Naive B cell (primary cell): ENCODE data around the gene PMCH. TPM values are rescaled to one million over a fixed set of nuclear protein-coding genes. Genes with fewer than 3 reads are reported as not detected.
A peak's percentile ranks its signal among the peaks of the same experiment; 100 is the strongest.
"Not testable (repeated sequence)": the region's sequence is repeated elsewhere in the genome, so short reads cannot be mapped to it uniquely, and the experiment has no call there.

Experiments
- ATAC-seq, 2 donors: fragments of 150-1000 bp; cut with Tn5 transposase; 2 replicates each; pipeline ENCODE4 v1.10.0; 2021; ENCODE audit warnings: low read depth in 2 of 2, mild to moderate bottlenecking in 2 of 2, moderate library complexity in 2 of 2
- DNase-seq: peaks from one replicate; pipeline ENCODE4 v3.0.0; 2022
- H3K27ac Mint-ChIP-seq, 6 donors: one replicate each; pipeline ENCODE4 v1.8.0; 2020 to 2022; ENCODE audit warnings: mild to moderate bottlenecking in 6 of 6, mixed read lengths in 6 of 6, moderate library complexity in 5 of 6, inconsistent platforms in 2 of 6
- H3K27me3 Mint-ChIP-seq, 3 donors: one replicate each; pipeline ENCODE4 v1.8.0; 2021 to 2022; ENCODE audit warnings: mixed read lengths in 3 of 3, mild to moderate bottlenecking in 1 of 3
- H3K36me3 Mint-ChIP-seq, 2 donors: one replicate each; pipeline ENCODE4 v1.8.0; 2020 to 2022; ENCODE audit warnings: mixed read lengths in 2 of 2, inconsistent platforms in 1 of 2, mild to moderate bottlenecking in 1 of 2
- H3K4me1 Mint-ChIP-seq, 3 donors: one replicate each; pipeline ENCODE4 v1.8.0; 2020 to 2022; ENCODE audit warnings: mixed read lengths in 3 of 3, inconsistent platforms in 1 of 3, mild to moderate bottlenecking in 1 of 3, moderate library complexity in 1 of 3
- H3K4me3 Mint-ChIP-seq, 8 donors: one replicate each; pipeline ENCODE4 v1.8.0; 2020 to 2022; ENCODE audit warnings: mild to moderate bottlenecking in 8 of 8, mixed read lengths in 8 of 8, moderate library complexity in 8 of 8, inconsistent platforms in 2 of 8
- H3K9me3 Mint-ChIP-seq, 7 donors: one replicate each; pipeline ENCODE4 v1.8.0; 2020 to 2022; ENCODE audit warnings: mixed read lengths in 7 of 7, mild to moderate bottlenecking in 5 of 7, inconsistent platforms in 2 of 7, moderate library complexity in 1 of 7
- polyA plus RNA-seq, 6 donors: library from polyadenylated mRNA; unstranded; fragments of 300-500 nt; fragmentation: Illumina TruSeq; gene quantifications; one replicate each; pipeline ENCODE4 v1.2.3, GENCODE V29; 2021; ENCODE audit warnings: low read depth in 6 of 6

Gene PMCH, protein sequence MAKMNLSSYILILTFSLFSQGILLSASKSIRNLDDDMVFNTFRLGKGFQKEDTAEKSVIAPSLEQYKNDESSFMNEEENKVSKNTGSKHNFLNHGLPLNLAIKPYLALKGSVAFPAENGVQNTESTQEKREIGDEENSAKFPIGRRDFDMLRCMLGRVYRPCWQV
- polyA plus RNA-seq: not detected

DNA sequence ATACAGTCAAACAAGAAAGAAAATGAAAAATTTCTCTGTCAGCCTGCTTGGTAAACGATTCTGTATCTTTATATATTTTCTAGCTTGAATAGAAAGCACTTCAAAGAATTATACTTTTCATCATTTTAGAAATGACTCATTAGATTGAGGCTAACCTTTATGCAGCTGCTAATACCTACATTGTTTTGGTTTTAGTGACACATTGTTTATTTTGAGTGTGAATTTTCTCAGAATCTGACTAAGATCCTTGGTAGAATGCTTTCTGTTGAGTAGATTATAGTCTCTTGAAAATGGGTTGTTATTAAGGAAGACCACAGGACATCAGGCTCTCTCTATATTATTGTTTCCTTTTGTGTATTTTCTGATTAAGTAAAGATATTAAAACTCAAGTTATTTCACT is at the start of gene PMCH:
Gene PMCH (minus strand): TSS at position 45 of the 400 bp plus-strand sequence. CDS start 63 bp downstream, outside the sequence.
- no peaks in the 10 kb centered on the region for H3K27me3 Mint-ChIP-seq
- no peak for DNase-seq
- peak within 1 kb of the TSS in 1 of 6 donors; percentile 1 for H3K27ac Mint-ChIP-seq
- H3K9me3 Mint-ChIP-seq: no peaks in the 10 kb centered on the region
- ATAC-seq: no peak
- H3K36me3 Mint-ChIP-seq: no peaks in the 10 kb centered on the region
- no peak within 1 kb of the TSS for H3K4me3 Mint-ChIP-seq
- H3K4me1 Mint-ChIP-seq: no peaks in the 10 kb centered on the region

DNA sequence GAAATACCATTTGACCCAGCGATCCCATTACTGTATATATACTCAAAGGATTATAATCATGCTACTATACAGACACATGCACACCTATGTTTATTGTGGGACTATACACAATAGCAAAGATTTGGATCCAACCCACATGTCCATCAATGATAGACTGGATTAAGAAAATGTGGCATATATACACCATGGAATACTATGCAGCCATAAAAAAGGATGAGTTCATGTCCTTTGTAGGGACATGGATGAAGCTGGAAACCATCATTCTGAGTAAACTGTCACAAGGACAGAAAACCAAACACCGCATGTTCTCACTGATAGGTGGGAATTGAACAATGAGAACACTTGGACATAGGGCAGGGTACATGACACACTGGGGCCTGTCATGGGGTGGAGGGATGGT is 43.2 kb upstream of the PMCH start:
- DNase-seq, ATAC-seq, H3K36me3 Mint-ChIP-seq, H3K4me3 Mint-ChIP-seq, H3K27ac Mint-ChIP-seq, H3K4me1 Mint-ChIP-seq: not testable (repeated sequence)
- H3K27me3 Mint-ChIP-seq: peaks cover 13 to 22% (median 19%) of the 10 kb centered on the region in 3 donors
- H3K9me3 Mint-ChIP-seq: peaks cover 5 to 24% (median 17%) of the 10 kb centered on the region in 7 donors

DNA sequence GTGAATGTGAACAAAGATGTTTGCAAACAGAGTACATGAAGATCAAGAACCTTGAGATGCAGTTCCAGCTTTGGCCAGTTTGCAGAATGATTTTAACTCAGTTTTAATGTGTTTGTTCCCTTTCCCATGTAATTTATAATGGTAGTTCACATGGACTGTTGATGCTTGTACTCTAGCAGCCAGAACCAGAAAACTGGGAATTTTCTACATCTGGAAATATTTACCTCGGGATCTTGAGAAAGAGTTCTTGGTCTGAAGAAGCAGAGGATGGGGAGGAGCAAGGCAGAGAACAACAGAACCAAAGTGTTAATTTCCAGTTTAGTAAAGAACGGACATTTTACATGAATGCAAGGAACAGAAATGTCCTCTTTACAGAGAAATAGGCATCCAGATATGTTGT is 37.0 kb upstream of the PMCH start:
- ATAC-seq (no peak), DNase-seq (no peak)
- peaks cover 0 to 7% (median 2%) of the 10 kb centered on the region in 7 donors for H3K9me3 Mint-ChIP-seq
- no peak overlapping the region for H3K4me3 Mint-ChIP-seq
- no peaks in the 10 kb centered on the region for H3K4me1 Mint-ChIP-seq
- H3K27ac Mint-ChIP-seq: no peak overlapping the region
- H3K36me3 Mint-ChIP-seq: no peaks in the 10 kb centered on the region
- H3K27me3 Mint-ChIP-seq: peaks cover 19 to 38% (median 28%) of the 10 kb centered on the region in 3 donors

DNA sequence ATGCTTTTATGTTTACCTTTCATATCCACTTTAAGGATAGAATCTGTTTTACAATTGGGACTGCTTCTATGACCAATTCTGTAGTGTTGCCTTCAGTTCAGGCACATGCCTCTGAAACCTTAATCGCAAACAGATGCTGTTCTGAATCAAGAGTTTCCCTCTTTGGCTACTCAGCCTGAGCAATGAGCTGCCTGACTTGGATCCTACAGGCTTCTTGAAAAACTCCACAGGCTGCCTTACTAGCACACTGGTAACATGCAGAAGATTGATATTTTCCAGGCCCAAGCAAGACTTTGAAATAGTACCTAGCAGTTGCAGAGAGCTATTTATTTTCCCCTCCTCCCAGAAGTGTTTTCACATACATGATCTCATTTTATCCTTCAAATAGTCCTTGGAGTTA is 34.8 kb upstream of the PMCH start:
- Mint-ChIP-seq H3K27ac (no peak overlapping the region), H3K9me3 (peaks cover 0 to under 1% (median 0%) of the 10 kb centered on the region in 7 donors), H3K4me1 (no peaks in the 10 kb centered on the region), H3K4me3 (no peak overlapping the region), H3K27me3 (peaks cover 7 to 29% (median 27%) of the 10 kb centered on the region in 3 donors), H3K36me3 (no peaks in the 10 kb centered on the region)
- no peak for ATAC-seq
- DNase-seq: no peak

DNA sequence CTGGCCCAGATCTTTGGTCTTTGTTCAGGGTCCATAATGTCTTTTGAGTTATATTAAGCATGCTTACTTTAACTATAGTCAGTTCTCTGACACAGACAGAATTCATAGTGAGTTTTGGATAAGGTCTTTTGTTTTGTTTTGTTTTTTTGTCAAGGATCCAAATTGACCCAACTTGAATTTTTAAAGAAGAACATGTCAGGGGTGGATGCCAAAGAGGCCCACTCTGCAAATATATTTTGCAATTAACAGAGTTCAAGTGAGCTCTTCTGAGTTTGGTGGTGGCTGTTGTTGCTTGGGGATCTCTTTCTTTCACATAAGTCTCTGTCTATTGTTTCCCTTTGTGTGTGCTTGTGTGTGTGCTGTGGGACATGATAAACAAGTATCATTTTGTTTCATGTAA is 34.4 kb upstream of the PMCH start:
- H3K36me3 Mint-ChIP-seq: no peaks in the 10 kb centered on the region
- no peak overlapping the region for H3K4me3 Mint-ChIP-seq
- ATAC-seq (no peak), DNase-seq (no peak)
- H3K27me3 Mint-ChIP-seq: peaks cover 6 to 25% (median 24%) of the 10 kb centered on the region in 3 donors
- H3K27ac Mint-ChIP-seq: no peak overlapping the region
- H3K9me3 Mint-ChIP-seq: no peaks in the 10 kb centered on the region
- no peaks in the 10 kb centered on the region for H3K4me1 Mint-ChIP-seq

DNA sequence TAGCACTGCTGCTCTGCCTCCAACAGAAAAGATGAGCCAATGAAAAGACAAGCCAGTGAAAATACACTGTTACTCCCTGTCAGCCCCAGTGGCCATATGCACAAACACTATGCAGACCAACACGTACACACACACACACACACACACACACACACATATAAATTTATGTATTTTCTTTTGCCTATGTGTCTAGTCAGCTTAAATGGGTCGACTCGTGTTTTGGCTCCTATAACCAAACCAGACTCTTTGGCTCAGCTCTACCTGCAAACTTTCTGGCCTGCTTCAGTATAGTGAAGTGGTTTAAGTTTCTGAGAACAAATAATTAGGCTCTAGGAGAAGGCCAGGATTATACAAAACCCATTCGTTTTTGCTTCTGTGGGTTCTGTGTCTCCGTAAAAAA is 30.3 kb upstream of the PMCH start:
- no peak overlapping the region for H3K27ac Mint-ChIP-seq
- no peak overlapping the region for H3K4me3 Mint-ChIP-seq
- peaks cover 0 to 13% (median 13%) of the 10 kb centered on the region in 3 donors for H3K27me3 Mint-ChIP-seq
- DNase-seq (no peak), ATAC-seq (no peak)
- no peaks in the 10 kb centered on the region for H3K36me3 Mint-ChIP-seq
- no peaks in the 10 kb centered on the region for H3K4me1 Mint-ChIP-seq
- peaks cover 0 to 1% (median 0%) of the 10 kb centered on the region in 7 donors for H3K9me3 Mint-ChIP-seq

DNA sequence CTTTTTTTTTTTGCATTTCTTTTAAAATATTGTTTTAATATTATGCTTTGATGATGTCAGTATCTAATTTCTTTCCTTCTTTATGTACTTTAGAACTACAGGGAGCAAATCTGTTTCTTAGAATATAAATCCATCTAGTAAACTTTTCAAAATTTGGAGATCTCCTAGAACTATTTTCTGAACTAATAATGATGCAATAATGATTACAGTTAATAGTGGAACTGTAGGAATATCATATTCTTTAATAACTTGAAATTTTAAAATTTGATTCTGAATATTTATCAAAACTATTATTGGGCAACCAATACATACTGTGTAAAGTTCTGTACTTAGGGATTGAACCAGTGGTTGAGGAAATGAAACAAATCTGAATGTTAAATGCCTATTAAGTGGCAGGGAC is 23.1 kb upstream of the PMCH start:
- Mint-ChIP-seq H3K27ac (no peak overlapping the region), H3K36me3 (no peaks in the 10 kb centered on the region), H3K4me1 (no peaks in the 10 kb centered on the region), H3K27me3 (no peaks in the 10 kb centered on the region), H3K9me3 (peaks cover 0 to 1% (median 0%) of the 10 kb centered on the region in 7 donors), H3K4me3 (no peak overlapping the region)
- DNase-seq: no peak
- no peak for ATAC-seq

DNA sequence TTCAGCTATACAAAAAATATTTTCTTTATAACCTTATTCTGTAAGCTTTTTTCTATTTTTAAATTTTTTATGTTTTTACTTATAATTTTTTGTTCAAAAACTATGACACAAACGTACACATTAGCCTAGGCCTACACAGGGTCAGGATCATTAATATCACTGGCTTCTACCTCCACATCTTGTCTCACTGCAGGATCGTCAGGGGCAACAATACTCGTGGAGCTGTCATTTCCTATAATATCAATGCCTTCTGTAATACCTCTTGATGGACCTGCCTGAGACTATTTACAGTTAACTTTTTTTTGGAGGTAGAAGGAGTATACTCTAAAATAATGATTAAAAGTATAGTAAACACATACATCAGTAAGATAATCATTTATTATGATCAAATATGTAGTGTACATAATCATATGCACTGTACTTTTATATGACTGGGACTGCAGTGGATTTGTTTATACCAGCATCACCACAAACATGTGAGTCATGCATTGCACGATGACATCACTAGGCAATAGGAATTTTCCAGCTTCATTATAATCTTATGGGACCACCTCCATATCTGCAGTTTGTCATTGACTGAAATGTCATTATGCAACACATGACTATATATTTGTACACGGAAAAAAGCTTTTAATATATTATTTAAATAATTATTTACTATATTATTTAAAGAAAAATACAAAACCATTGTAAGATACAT is 18.5 kb upstream of the PMCH start:
- no peaks in the 10 kb centered on the region for H3K27me3 Mint-ChIP-seq
- no peak overlapping the region for H3K27ac Mint-ChIP-seq
- no peaks in the 10 kb centered on the region for H3K36me3 Mint-ChIP-seq
- H3K4me3 Mint-ChIP-seq: no peak overlapping the region
- H3K4me1 Mint-ChIP-seq: no peaks in the 10 kb centered on the region
- H3K9me3 Mint-ChIP-seq: peaks cover 0 to 3% (median 0%) of the 10 kb centered on the region in 7 donors
- no peak for DNase-seq
- ATAC-seq: no peak

DNA sequence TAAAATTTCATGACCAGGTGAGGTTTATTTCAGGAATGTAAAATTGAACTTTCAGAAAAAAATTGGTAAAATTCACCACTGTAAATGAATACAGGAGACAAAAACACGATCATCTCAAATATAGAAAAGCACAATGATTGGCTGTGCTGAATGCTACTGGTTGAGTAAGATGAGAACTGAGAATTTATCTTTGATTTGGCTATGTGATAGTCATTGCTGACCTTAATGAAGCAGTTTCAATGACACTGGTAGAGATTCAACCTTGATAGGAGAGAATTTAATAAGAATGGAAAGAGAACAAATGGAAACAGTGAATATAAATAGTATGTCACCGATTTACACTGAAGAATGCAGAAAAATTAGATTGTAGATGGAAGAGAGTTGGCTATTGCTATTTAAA is 6.4 kb upstream of the PMCH start:
- ATAC-seq (no peak), DNase-seq (no peak)
- H3K27ac Mint-ChIP-seq: no peak overlapping the region
- H3K9me3 Mint-ChIP-seq: peaks cover 2 to 14% (median 6%) of the 10 kb centered on the region in 7 donors
- no peaks in the 10 kb centered on the region for H3K27me3 Mint-ChIP-seq
- H3K4me1 Mint-ChIP-seq: no peaks in the 10 kb centered on the region
- no peak overlapping the region for H3K4me3 Mint-ChIP-seq
- H3K36me3 Mint-ChIP-seq: peaks cover 0 to 12% of the 10 kb centered on the region in 2 donors

DNA sequence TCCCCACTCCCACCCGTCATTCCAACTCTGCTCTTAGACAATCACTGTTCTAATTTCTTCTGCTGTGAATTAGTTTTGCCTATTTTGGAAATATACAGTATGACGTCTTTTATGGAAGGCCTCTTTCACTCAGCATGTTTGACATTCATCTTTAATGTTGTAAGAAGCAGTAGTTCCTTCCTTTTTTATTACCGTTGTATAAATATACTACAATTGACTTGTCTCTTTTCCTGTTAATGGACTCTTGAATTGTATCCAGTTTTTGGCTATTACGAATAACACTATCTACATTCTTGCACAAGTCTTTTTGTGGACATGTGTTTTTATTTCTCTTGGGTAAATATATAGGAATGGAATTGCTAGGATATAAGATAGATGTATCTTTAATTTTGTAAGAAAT is 4.9 kb upstream of the PMCH start:
- H3K27me3 Mint-ChIP-seq: no peaks in the 10 kb centered on the region
- H3K27ac Mint-ChIP-seq: no peak overlapping the region
- peaks cover 0 to 5% (median 0%) of the 10 kb centered on the region in 7 donors for H3K9me3 Mint-ChIP-seq
- no peaks in the 10 kb centered on the region for H3K4me1 Mint-ChIP-seq
- no peak overlapping the region for H3K4me3 Mint-ChIP-seq
- DNase-seq (no peak), ATAC-seq (no peak)
- H3K36me3 Mint-ChIP-seq: peaks cover 0 to 12% of the 10 kb centered on the region in 2 donors

DNA sequence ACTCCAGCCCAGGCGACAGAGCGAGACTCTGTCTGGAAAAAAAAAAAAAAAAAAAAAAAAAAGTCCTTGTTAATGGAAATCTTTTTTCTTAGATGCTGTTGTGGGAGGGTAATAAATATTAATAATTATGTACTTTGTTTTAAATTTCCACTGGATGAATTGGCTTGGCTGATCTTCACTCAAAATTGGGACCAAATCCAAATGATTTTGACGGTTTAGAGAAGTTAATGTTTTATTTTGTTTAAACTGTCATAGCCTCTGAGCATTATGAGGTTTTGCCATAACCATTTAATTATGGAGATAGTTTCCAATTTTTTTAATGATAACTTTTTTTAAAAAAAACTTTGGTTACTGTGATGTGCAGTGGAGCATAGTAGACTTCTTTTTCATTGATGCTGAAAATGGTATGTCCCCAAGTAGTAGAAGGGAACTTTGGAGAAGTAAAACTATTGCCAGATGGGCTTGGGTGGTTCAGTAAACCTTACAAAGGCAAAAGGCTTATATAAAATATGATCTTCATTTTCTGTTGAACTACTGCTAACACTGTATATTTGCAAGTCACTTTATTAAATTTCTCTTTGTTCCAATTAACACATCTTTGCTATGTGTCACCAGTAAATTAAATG is 3.9 kb upstream of the PMCH start:
- H3K4me3 Mint-ChIP-seq: no peak overlapping the region

DNA sequence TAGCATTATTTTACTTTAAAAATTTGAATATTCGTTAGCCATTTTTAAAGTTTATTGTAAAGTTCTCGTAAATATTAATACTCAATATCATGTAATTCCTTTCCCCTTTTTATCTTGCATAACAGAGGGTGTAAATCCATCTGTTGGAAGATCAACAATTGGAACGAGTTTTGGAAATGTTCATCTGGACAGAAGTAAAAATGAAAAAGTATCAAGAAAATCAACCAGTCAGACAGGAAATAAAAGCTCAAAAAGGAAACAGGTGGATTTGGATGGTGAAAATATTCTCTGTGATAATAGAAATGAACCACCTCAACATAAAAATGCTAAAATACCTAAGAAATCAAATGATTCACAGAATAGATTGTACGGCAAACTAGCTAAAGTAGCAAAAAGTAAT is 1.8 kb downstream of the PMCH start:
- Mint-ChIP-seq H3K4me1 (no peaks in the 10 kb centered on the region), H3K27me3 (no peaks in the 10 kb centered on the region), H3K36me3 (no peaks in the 10 kb centered on the region), H3K4me3 (no peak overlapping the region), H3K27ac (peak overlapping the region in 1 of 6 donors; percentile 7), H3K9me3 (no peaks in the 10 kb centered on the region)
- DNase-seq: no peak
- no peak for ATAC-seq

More for the DNA sequence above, 3.9 kb upstream of the PMCH start:
- Mint-ChIP-seq H3K27ac (no peak overlapping the region), H3K9me3 (peaks cover 0 to 5% (median 0%) of the 10 kb centered on the region in 7 donors), H3K36me3 (peaks cover 0 to 12% of the 10 kb centered on the region in 2 donors), H3K27me3 (no peaks in the 10 kb centered on the region), H3K4me1 (no peaks in the 10 kb centered on the region)
- DNase-seq (peak; percentile 4), ATAC-seq (peak; percentile 72 to 76)

DNA sequence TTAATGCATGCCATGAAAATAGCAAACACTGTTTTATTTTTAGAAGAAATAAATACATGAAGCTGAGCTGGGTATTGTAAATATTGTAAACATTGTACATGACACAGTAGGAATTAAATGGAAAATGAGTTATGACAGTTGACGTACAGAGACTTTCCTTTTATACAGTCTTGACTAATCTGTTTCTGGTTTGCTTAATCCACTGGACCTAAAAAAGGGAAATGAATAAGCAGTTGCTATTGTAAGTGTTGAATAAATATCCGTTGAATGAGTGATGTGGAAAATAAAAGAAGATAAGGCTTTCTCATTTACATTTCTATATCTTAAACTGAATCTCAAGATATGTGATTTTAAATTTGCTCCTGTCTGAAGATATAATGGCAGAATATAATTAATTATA is 15.0 kb downstream of the PMCH start:
- no peak overlapping the region for H3K27ac Mint-ChIP-seq
- H3K27me3 Mint-ChIP-seq: no peaks in the 10 kb centered on the region
- H3K9me3 Mint-ChIP-seq: no peaks in the 10 kb centered on the region
- H3K36me3 Mint-ChIP-seq: no peaks in the 10 kb centered on the region
- H3K4me1 Mint-ChIP-seq: no peaks in the 10 kb centered on the region
- no peak for ATAC-seq
- no peak overlapping the region for H3K4me3 Mint-ChIP-seq
- no peak for DNase-seq

DNA sequence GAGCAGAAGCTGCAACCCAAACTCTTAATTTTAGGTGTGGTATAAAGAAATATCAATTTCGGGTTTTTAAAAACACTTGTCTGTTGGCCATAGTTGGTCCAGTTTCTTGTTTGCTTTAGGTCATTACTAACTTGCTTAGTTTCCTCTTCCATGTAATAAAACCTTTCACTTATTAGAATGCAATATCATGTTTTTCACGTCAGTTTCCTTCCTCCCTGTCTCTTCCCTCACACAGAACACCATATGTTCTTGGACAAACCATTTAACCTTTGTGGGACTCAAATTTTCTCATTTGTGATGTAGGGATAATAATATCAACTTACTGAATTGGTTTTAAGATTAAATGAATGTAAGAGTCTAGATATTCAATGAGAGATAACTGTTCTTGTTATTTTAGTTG is 22.9 kb downstream of the PMCH start:
- no peaks in the 10 kb centered on the region for H3K27me3 Mint-ChIP-seq
- no peak for ATAC-seq
- no peak for DNase-seq

More for the DNA sequence above, 22.9 kb downstream of the PMCH start:
- H3K36me3 Mint-ChIP-seq: no peaks in the 10 kb centered on the region
- H3K4me3 Mint-ChIP-seq: no peak overlapping the region
- H3K9me3 Mint-ChIP-seq: no peaks in the 10 kb centered on the region
- no peak overlapping the region for H3K27ac Mint-ChIP-seq
- H3K4me1 Mint-ChIP-seq: no peaks in the 10 kb centered on the region
